Endothelial cell of umbilical vein (primary cell): ENCODE results near the gene ASIC4. TPM values are rescaled to one million over a fixed set of nuclear protein-coding genes. Genes with fewer than 3 reads are reported as not detected.

Experiments
- BruUV-seq: library from RNA; stranded (reverse); fragments of 400-500 nt; replicated peaks from 2 replicates; lab custom pipeline; 2021; lab: Mats Ljungman, UMichigan
- CTCF ChIA-PET: fragments of 300-600, 350-600 bp; sonication (Branson Sonifier 250); formaldehyde crosslinking; loops from one replicate; lab custom pipeline; 2021; ENCODE audit warnings: antibody characterized with exemption, inconsistent platforms; lab: Charles Lee
- POLR2A ChIA-PET: fragments of 300-600, 350-600 bp; sonication (Branson Sonifier 250); formaldehyde crosslinking; loops from one replicate; lab custom pipeline; 2021; ENCODE audit warnings: antibody characterized with exemption, inconsistent platforms; lab: Charles Lee
- DNase-seq: peaks from one replicate; pipeline ENCODE4 v3.0.0-alpha.2; 2011; ENCODE audit warnings: low read depth, low spot score
- FAIRE-seq: peaks from 2 replicates; lab custom pipeline; 2011; peaks lifted over from hg19 to GRCh38; lab: Jason Lieb, UNC
- H2AFZ ChIP-seq: 2 replicates; pipeline ENCODE4 v1.6.0; 2012; ENCODE audit warnings: low read depth, low read length, control low read depth, inconsistent platforms
- H3K27ac ChIP-seq: 2 replicates; pipeline ENCODE4 v1.5.1; 2011; ENCODE audit warnings: low read depth, mild to moderate bottlenecking, control low read depth, low read length, moderate library complexity; ENCODE audit not compliant: insufficient read depth
- H3K27me3 ChIP-seq, 2 experiments: 2 replicates each; pipeline versions ENCODE4 v1.6.0 to v1.6.1; 2011; ENCODE audit warnings: low read length in 2 of 2, mixed read lengths in 1 of 2; ENCODE audit not compliant: control insufficient read depth in 2 of 2, insufficient read depth in 2 of 2
- H3K36me3 ChIP-seq, 2 experiments: 2 replicates in 1 of 2; 3 replicates in 1 of 2; pipeline ENCODE4 v1.5.1; 2011; ENCODE audit warnings: low read length in 2 of 2, mild to moderate bottlenecking in 1 of 2, moderate library complexity in 1 of 2; ENCODE audit not compliant: control insufficient read depth in 2 of 2, insufficient read depth in 2 of 2; ENCODE audit errors: extremely low read depth in 1 of 2
- H3K4me1 ChIP-seq: 3 replicates; pipeline ENCODE4 v1.5.1; 2011; ENCODE audit warnings: mild to moderate bottlenecking, low read length; ENCODE audit not compliant: control insufficient read depth, insufficient read depth; ENCODE audit errors: extremely low read depth
- H3K4me2 ChIP-seq: 2 replicates; pipeline ENCODE4 v1.6.1; 2011; ENCODE audit warnings: low read length, control low read depth, mixed read lengths; ENCODE audit not compliant: insufficient read depth
- H3K4me3 ChIP-seq, 3 experiments: fragments of 200-600 bp in 1 of 3; sonication (generic), shearing (Covaris generic) in 1 of 3; replicated peaks in 1 of 3; 2 replicates each; pipeline ENCODE4 v1.5.1; 2011 to 2016; ENCODE audit warnings: control low read depth in 3 of 3, low read length in 3 of 3, mild to moderate bottlenecking in 2 of 3, inconsistent platforms in 1 of 3, low read depth in 1 of 3, moderate library complexity in 1 of 3; ENCODE audit not compliant: insufficient read depth in 1 of 3
- H3K79me2 ChIP-seq: 2 replicates; pipeline ENCODE4 v1.6.0; 2012; ENCODE audit warnings: low read length, inconsistent platforms; ENCODE audit not compliant: control insufficient read depth, insufficient read depth
- H3K9ac ChIP-seq: replicated peaks from 2 replicates; pipeline ENCODE3; 2011; ENCODE audit warnings: low read length, control low read depth; ENCODE audit not compliant: insufficient read depth; ENCODE audit errors: extremely low read depth
- H3K9me1 ChIP-seq: replicated peaks from 3 replicates; pipeline ENCODE4 v1.6.0; 2011; ENCODE audit warnings: mild to moderate bottlenecking, low read length; ENCODE audit not compliant: control insufficient read depth, insufficient read depth; ENCODE audit errors: extremely low read depth
- H3K9me3 ChIP-seq: replicated peaks from 2 replicates; pipeline ENCODE4 v1.5.1; 2012; ENCODE audit warnings: low read length, inconsistent platforms; ENCODE audit not compliant: control insufficient read depth, insufficient read depth
- H4K20me1 ChIP-seq: replicated peaks from 2 replicates; pipeline ENCODE3; 2011; ENCODE audit warnings: mild to moderate bottlenecking, low read length; ENCODE audit not compliant: control insufficient read depth, insufficient read depth; ENCODE audit errors: extremely low read depth
- EZH2 ChIP-seq: IDR thresholded peaks from 2 replicates; pipeline ENCODE4 v1.6.1; 2012; ENCODE audit warnings: borderline replicate concordance, low read depth, mild to moderate bottlenecking, moderate library complexity, low read length, inconsistent platforms; ENCODE audit not compliant: severe bottlenecking
- FOS ChIP-seq: IDR thresholded peaks from 2 replicates; pipeline ENCODE4 v1.6.1; 2011; ENCODE audit warnings: mild to moderate bottlenecking, low read length, moderate library complexity, borderline replicate concordance; ENCODE audit not compliant: insufficient read depth
- GATA2 ChIP-seq: IDR thresholded peaks from 2 replicates; pipeline ENCODE4 v1.7.0; 2011; ENCODE audit warnings: low read depth, mild to moderate bottlenecking, moderate library complexity, mixed read lengths, low read length; ENCODE audit not compliant: insufficient read length, insufficient read depth
- JUN ChIP-seq: IDR thresholded peaks from 2 replicates; pipeline ENCODE4 v1.6.1; 2011; ENCODE audit warnings: borderline replicate concordance, low read depth; ENCODE audit not compliant: insufficient read length, insufficient read depth
- MYC ChIP-seq: IDR thresholded peaks from one replicate; pipeline ENCODE4 v1.6.1; 2011; ENCODE audit warnings: mild to moderate bottlenecking, low read depth, low read length
- POLR2A ChIP-seq: IDR thresholded peaks from 2 replicates; pipeline ENCODE4 v1.6.1; 2012; ENCODE audit warnings: low read depth, mild to moderate bottlenecking, control low read depth, low read length
- POLR2AphosphoS5 ChIP-seq: IDR thresholded peaks from 2 replicates; pipeline ENCODE4 v1.6.1; 2012; ENCODE audit warnings: low read depth, mild to moderate bottlenecking, control low read depth, low read length, moderate library complexity; ENCODE audit not compliant: insufficient read depth
- dilution Hi-C: fragments of 300-500 bp; cut with MboI; formaldehyde crosslinking; loops from one replicate; pipeline ENCODE4 v1.15.0; 2019; ENCODE audit warnings: low sequenced_read_pairs; ENCODE audit not compliant: extremely low pct_ligation_motif_present
- intact Hi-C: fragments of 100-400 bp; cut with micrococcal nuclease; formaldehyde crosslinking; loops from one replicate; pipeline ENCODE4 v1.10.0; 2022
- polyA plus RNA-seq, 4 experiments: library from polyadenylated mRNA; depleted of rRNA in 3 of 4; stranded (reverse) in 3 of 4; unstranded in 1 of 4; fragments of >200 nt; gene quantifications; 2 replicates each; pipeline versions ENCODE4 v1.2.1 to v1.2.3, GENCODE V29; 2011 to 2012; ENCODE audit warnings: missing spikeins in 1 of 4
- total RNA-seq: library from RNA; stranded (reverse); gene quantifications from 2 replicates; pipeline ENCODE4 v1.2.3, GENCODE V29; 2021
- TF ChIP-seq, protein P1 (sequence below), 2 donors: IDR thresholded peaks; 1 replicate in 1 of 2; 2 replicates in 1 of 2; pipeline ENCODE4 v1.5.1; 2011; ENCODE audit warnings: low read length in 2 of 2, mild to moderate bottlenecking in 2 of 2, moderate library complexity in 2 of 2, control low read depth in 1 of 2, inconsistent platforms in 1 of 2, low read depth in 1 of 2; ENCODE audit not compliant: insufficient read depth in 1 of 2; ENCODE audit errors: extremely low read depth in 1 of 2
- TF ChIP-seq, protein P2 (sequence below): IDR thresholded peaks from 2 replicates; pipeline ENCODE4 v1.6.1; 2011; ENCODE audit not compliant: insufficient read depth, insufficient read length

Gene ASIC4
- total and polyA plus RNA-seq, 2 donors (not counting 3 experiments of a cell fraction or from before 2014, with no cell fraction given): not detected

DNA sequence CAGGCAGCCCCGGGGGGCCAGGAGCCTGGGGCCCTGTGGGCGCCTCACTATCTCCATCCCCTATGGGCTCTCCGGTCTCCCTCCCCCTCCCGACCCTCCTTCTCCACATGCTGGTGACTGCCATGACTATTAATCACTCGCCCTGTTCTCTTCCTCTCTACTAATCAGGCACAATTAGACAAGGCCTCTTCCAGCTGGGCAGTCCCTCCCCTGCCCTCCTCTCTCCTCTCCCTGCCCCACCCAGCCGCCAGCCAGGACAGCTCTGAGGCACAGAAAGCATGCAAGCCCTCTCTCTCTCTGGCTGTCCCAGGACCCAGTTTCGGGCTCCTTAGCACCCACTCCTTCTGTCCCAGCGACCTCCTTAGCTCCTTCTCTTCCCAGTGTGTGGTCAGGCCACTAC is 5.8 kb downstream of the ASIC4 start:
- Histone ChIP-seq H3K27me3 (peaks cover 57 to 59% of the 10 kb centered on the region in 2 experiments), H3K4me2 (no peak overlapping the region), H3K36me3 (no peaks in the 10 kb centered on the region), H4K20me1 (no peaks in the 10 kb centered on the region), H3K9ac (no peak overlapping the region), H3K27ac (no peak overlapping the region), H3K4me3 (no peak overlapping the region), H3K4me1 (no peaks in the 10 kb centered on the region), H2AFZ (no peak overlapping the region), H3K9me3 (no peaks in the 10 kb centered on the region), H3K9me1 (no peaks in the 10 kb centered on the region), H3K79me2 (no peaks in the 10 kb centered on the region)
- no peak for DNase-seq
- no peak for TF ChIP-seq JUN
- no peak for TF ChIP-seq GATA2
- TF ChIP-seq POLR2A: no peak
- TF ChIP-seq, protein P1, sequence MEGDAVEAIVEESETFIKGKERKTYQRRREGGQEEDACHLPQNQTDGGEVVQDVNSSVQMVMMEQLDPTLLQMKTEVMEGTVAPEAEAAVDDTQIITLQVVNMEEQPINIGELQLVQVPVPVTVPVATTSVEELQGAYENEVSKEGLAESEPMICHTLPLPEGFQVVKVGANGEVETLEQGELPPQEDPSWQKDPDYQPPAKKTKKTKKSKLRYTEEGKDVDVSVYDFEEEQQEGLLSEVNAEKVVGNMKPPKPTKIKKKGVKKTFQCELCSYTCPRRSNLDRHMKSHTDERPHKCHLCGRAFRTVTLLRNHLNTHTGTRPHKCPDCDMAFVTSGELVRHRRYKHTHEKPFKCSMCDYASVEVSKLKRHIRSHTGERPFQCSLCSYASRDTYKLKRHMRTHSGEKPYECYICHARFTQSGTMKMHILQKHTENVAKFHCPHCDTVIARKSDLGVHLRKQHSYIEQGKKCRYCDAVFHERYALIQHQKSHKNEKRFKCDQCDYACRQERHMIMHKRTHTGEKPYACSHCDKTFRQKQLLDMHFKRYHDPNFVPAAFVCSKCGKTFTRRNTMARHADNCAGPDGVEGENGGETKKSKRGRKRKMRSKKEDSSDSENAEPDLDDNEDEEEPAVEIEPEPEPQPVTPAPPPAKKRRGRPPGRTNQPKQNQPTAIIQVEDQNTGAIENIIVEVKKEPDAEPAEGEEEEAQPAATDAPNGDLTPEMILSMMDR (IDR thresholded peaks at IDR 0.05; ENCODE audit: extremely low read depth in 1 of 2, insufficient read depth in 1 of 2, low read depth in 1 of 2, low read length in 2 of 2): no peak
- no peak for TF ChIP-seq MYC
- no peak for TF ChIP-seq POLR2AphosphoS5
- no peak for TF ChIP-seq FOS
- no peak for TF ChIP-seq EZH2
- TF ChIP-seq, protein P2, sequence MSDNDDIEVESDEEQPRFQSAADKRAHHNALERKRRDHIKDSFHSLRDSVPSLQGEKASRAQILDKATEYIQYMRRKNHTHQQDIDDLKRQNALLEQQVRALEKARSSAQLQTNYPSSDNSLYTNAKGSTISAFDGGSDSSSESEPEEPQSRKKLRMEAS: no peak
- intact Hi-C loops: loop anchor here (2.0 kb wide), 1 partner anchor 43 kb away; no protein-coding TSS in a partner anchor
- ChIA-PET CTCF (interaction anchor here (1.0 to 5.3 kb wide), 8 partner anchors 9 to 117 kb away, joined by 3 to 86 read pairs (median 9); partner anchors contain the start of gene GMPPA), POLR2A (no interaction called here)
- dilution Hi-C loops: no loop called here
- FAIRE-seq: no peak
- BruUV-seq: no TSS peak
